Esophagus squamous epithelium (tissue), 4 donors: ENCODE data around the gene C1QL1.

ENCODE experiments used
- POLR2A ChIP-seq, 4 donors: fragments of 450-650 bp; IDR thresholded peaks; one replicate each; pipeline ENCODE4 v1.6.1; 2017; ENCODE audit warnings: antibody characterized with exemption in 4 of 4, mild to moderate bottlenecking in 4 of 4, moderate library complexity in 3 of 4
- TF ChIP-seq, protein P1 (sequence below), 6 experiments: fragments of 450-650 bp in 4 of 6; fragments of 200-600 bp in 2 of 6; sonication (generic) in 2 of 6; IDR thresholded peaks; one replicate each; pipeline ENCODE4 v1.5.1; 2016 to 2019; ENCODE audit warnings: antibody characterized with exemption in 6 of 6, mild to moderate bottlenecking in 4 of 6, moderate library complexity in 4 of 6

DNA sequence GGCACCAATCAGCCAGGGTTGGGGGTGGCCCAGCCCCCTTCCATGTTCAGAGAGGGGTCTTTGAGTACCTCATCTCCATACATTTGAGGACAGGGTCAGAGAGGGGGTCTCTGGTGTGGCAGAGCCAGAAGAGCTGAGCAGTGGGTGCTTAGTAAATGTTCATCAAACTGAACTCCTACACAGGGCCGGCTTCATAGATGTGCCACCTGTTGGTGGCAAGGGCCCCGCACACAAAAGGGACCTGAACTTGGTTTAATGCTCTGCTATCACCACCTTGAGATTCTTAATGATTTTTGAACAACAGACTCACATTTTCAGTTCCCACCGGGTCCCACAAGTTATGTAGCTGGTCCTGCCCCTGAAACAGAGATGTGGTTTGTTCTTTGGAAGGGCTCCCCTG is 9.0 kb upstream of the C1QL1 start:
- TF ChIP-seq, protein P1, sequence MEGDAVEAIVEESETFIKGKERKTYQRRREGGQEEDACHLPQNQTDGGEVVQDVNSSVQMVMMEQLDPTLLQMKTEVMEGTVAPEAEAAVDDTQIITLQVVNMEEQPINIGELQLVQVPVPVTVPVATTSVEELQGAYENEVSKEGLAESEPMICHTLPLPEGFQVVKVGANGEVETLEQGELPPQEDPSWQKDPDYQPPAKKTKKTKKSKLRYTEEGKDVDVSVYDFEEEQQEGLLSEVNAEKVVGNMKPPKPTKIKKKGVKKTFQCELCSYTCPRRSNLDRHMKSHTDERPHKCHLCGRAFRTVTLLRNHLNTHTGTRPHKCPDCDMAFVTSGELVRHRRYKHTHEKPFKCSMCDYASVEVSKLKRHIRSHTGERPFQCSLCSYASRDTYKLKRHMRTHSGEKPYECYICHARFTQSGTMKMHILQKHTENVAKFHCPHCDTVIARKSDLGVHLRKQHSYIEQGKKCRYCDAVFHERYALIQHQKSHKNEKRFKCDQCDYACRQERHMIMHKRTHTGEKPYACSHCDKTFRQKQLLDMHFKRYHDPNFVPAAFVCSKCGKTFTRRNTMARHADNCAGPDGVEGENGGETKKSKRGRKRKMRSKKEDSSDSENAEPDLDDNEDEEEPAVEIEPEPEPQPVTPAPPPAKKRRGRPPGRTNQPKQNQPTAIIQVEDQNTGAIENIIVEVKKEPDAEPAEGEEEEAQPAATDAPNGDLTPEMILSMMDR (IDR thresholded peaks at IDR 0.05): no peak
- TF ChIP-seq POLR2A (IDR thresholded peaks at IDR 0.05): no peak
